ENCODE measurements around the gene PHF24. TPM values are rescaled to one million over a fixed set of nuclear protein-coding genes. Genes with fewer than 3 reads are reported as not detected.

The PHF24 gene
- polyA plus RNA-seq, 1 donor (not counting 4 experiments of a cell fraction or from before 2014, with no cell fraction given) = 0.04 TPM

DNA sequence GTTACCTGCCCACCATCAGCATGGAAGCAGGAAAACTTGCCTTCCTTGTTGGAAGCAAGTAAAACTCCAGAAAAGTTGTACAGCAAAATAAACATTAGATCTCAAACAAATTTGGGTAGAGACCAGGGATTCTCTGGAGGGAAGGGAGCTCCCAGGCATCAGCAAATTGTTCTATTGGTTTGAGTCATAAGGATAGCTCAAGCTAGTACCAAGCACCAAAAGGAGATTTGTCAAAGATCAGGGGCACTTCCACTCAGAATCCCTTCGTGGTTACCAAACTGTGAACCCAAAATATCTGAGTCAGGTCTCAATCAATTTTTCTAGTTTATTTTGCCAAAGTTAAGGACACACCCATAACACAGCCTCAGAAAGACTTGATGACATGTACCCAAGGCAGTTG is 69.3 kb downstream of the PHF24 start:
- no peak for FAIRE-seq
- Histone ChIP-seq H2AFZ (ENCODE audit: control insufficient read depth, low read length) (no peak overlapping the region), H4K20me1 (ENCODE audit: control insufficient read depth, extremely low read depth, insufficient read depth, low read length) (no peaks in the 10 kb centered on the region), H3K27me3 (ENCODE audit: control insufficient read depth, extremely low read depth, insufficient read depth, low read length) (no peaks in the 10 kb centered on the region), H3K27ac (ENCODE audit: control insufficient read depth, insufficient read depth, low read length) (no peak overlapping the region), H3K79me2 (ENCODE audit: control insufficient read depth, insufficient read depth, low read length) (no peaks in the 10 kb centered on the region), H3K36me3 (ENCODE audit: control insufficient read depth in 2 of 2, extremely low read depth in 1 of 2, insufficient read depth in 2 of 2, low read length in 2 of 2) (peaks cover 0 to 1% of the 10 kb centered on the region in 2 experiments), H3K4me3 (ENCODE audit: control insufficient read depth in 2 of 3, extremely low read depth in 1 of 3, insufficient read depth in 2 of 3, low read depth in 1 of 3, low read length in 3 of 3) (no peak overlapping the region), H3K9ac (ENCODE audit: control insufficient read depth, extremely low read depth, insufficient read depth, low read length) (no peak overlapping the region), H3K4me2 (ENCODE audit: control insufficient read depth, extremely low read depth, insufficient read depth, low read depth, low read length) (no peak overlapping the region), H3K9me1 (ENCODE audit: control insufficient read depth, extremely low read depth, insufficient read depth, low read length) (no peaks in the 10 kb centered on the region), H3K9me3 (ENCODE audit: control insufficient read depth, low read depth, low read length) (peaks cover 7% of the 10 kb centered on the region), H3K4me1 (ENCODE audit: control insufficient read depth, extremely low read depth, insufficient read depth, low read length) (peaks cover 28% of the 10 kb centered on the region)
- dilution Hi-C loops (cut with MboI; ENCODE audit: extremely low pct_ligation_motif_present, low sequenced_read_pairs) = no loop called here
- no peak for DNase-seq (ENCODE audit: low read depth, low spot score)
- no peak for TF ChIP-seq CTCF (optimal IDR thresholded peaks at IDR 0.05 in 1 of 3, IDR thresholded peaks at IDR 0.05 in 1 of 3, conservative IDR thresholded peaks at IDR 0.05 in 1 of 3; ENCODE audit: extremely low read depth in 1 of 3, insufficient read depth in 2 of 3, low read length in 3 of 3)
- TF ChIP-seq EZH2 (IDR thresholded peaks at IDR 0.05; ENCODE audit: low read length) = no peak

DNA sequence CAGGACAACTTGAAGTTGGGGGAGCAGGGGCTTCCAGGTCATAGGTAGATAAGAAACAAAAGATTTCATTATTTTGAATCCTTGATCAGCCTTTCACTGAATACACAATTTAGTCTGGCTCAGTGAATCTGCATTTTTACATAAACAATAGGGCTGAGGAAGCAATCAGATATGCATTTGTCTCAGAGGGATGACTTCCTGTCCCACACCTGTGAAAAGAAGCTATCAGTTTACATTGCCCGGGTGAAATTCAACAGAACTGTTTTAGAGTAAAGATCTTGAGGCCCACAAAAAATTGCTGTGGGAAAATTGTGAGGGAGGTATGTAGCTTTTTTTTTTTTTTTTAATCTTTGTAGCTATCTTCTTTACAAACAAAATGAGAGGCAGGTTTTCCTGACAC is 69.8 kb downstream of the PHF24 start:
- Histone ChIP-seq H3K4me3 (ENCODE audit: control insufficient read depth in 2 of 3, extremely low read depth in 1 of 3, insufficient read depth in 2 of 3, low read depth in 1 of 3, low read length in 3 of 3) (no peak overlapping the region), H4K20me1 (ENCODE audit: control insufficient read depth, extremely low read depth, insufficient read depth, low read length) (no peaks in the 10 kb centered on the region), H2AFZ (ENCODE audit: control insufficient read depth, low read length) (no peak overlapping the region), H3K9me3 (ENCODE audit: control insufficient read depth, low read depth, low read length) (peaks cover 7% of the 10 kb centered on the region), H3K79me2 (ENCODE audit: control insufficient read depth, insufficient read depth, low read length) (no peaks in the 10 kb centered on the region), H3K27me3 (ENCODE audit: control insufficient read depth, extremely low read depth, insufficient read depth, low read length) (no peaks in the 10 kb centered on the region), H3K9ac (ENCODE audit: control insufficient read depth, extremely low read depth, insufficient read depth, low read length) (no peak overlapping the region), H3K9me1 (ENCODE audit: control insufficient read depth, extremely low read depth, insufficient read depth, low read length) (no peaks in the 10 kb centered on the region), H3K4me2 (ENCODE audit: control insufficient read depth, extremely low read depth, insufficient read depth, low read depth, low read length) (no peak overlapping the region), H3K4me1 (ENCODE audit: control insufficient read depth, extremely low read depth, insufficient read depth, low read length) (peaks cover 28% of the 10 kb centered on the region), H3K36me3 (ENCODE audit: control insufficient read depth in 2 of 2, extremely low read depth in 1 of 2, insufficient read depth in 2 of 2, low read length in 2 of 2) (no peaks in the 10 kb centered on the region), H3K27ac (ENCODE audit: control insufficient read depth, insufficient read depth, low read length) (peak overlapping the region; percentile 18)
- no peak for TF ChIP-seq EZH2 (IDR thresholded peaks at IDR 0.05; ENCODE audit: low read length)
- dilution Hi-C loops (cut with MboI; ENCODE audit: extremely low pct_ligation_motif_present, low sequenced_read_pairs) = no loop called here
- DNase-seq (ENCODE audit: low read depth, low spot score) (no peak), FAIRE-seq (no peak)

DNA sequence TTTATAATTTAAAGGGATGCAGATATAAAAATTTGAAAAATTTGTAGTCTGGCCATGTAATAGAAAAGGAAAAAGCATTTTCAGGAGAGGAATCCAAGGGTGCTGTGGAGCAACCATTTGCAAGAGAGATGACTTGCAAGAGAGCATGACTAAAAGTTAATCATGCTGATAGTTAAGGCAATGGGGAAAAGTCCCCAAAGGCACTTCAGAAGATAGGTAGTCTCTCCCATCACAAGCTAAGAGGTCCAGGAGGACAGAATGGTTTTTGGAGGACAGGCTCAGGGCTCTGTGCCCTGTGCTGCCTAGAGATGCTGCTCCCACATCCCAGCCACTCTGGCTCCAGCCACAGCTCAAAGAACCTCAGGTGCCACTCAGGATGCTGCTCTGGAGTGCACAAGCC is 70.3 kb downstream of the PHF24 start:
- Histone ChIP-seq H3K27ac (ENCODE audit: control insufficient read depth, insufficient read depth, low read length) (peak overlapping the region; percentile 58), H3K4me1 (ENCODE audit: control insufficient read depth, extremely low read depth, insufficient read depth, low read length) (peaks cover 28% of the 10 kb centered on the region), H2AFZ (ENCODE audit: control insufficient read depth, low read length) (no peak overlapping the region), H3K4me3 (ENCODE audit: control insufficient read depth in 2 of 3, extremely low read depth in 1 of 3, insufficient read depth in 2 of 3, low read depth in 1 of 3, low read length in 3 of 3) (no peak overlapping the region), H4K20me1 (ENCODE audit: control insufficient read depth, extremely low read depth, insufficient read depth, low read length) (no peaks in the 10 kb centered on the region), H3K36me3 (ENCODE audit: control insufficient read depth in 2 of 2, extremely low read depth in 1 of 2, insufficient read depth in 2 of 2, low read length in 2 of 2) (no peaks in the 10 kb centered on the region), H3K9me3 (ENCODE audit: control insufficient read depth, low read depth, low read length) (peaks cover 7% of the 10 kb centered on the region), H3K9me1 (ENCODE audit: control insufficient read depth, extremely low read depth, insufficient read depth, low read length) (no peaks in the 10 kb centered on the region), H3K4me2 (ENCODE audit: control insufficient read depth, extremely low read depth, insufficient read depth, low read depth, low read length) (no peak overlapping the region), H3K79me2 (ENCODE audit: control insufficient read depth, insufficient read depth, low read length) (no peaks in the 10 kb centered on the region), H3K9ac (ENCODE audit: control insufficient read depth, extremely low read depth, insufficient read depth, low read length) (no peak overlapping the region), H3K27me3 (ENCODE audit: control insufficient read depth, extremely low read depth, insufficient read depth, low read length) (no peaks in the 10 kb centered on the region)
- TF ChIP-seq EZH2 (IDR thresholded peaks at IDR 0.05; ENCODE audit: low read length) = no peak
- TF ChIP-seq CTCF (optimal IDR thresholded peaks at IDR 0.05 in 1 of 3, IDR thresholded peaks at IDR 0.05 in 1 of 3, conservative IDR thresholded peaks at IDR 0.05 in 1 of 3; ENCODE audit: extremely low read depth in 1 of 3, insufficient read depth in 2 of 3, low read length in 3 of 3) = no peak
- no peak for FAIRE-seq
- DNase-seq (ENCODE audit: low read depth, low spot score) = no peak
- dilution Hi-C loops (cut with MboI; ENCODE audit: extremely low pct_ligation_motif_present, low sequenced_read_pairs) = no loop called here

Data from keratinocyte (primary cell).